ENCODE data around the gene FOSL2. TPM values are rescaled to one million over a fixed set of nuclear protein-coding genes. Genes with fewer than 3 reads are reported as not detected.

FOSL2 gene
- total RNA-seq, 2 donors from 2014 or later, result 1.4 to 3.8 TPM

- Histone ChIP-seq H3K4me1 (ENCODE audit: control insufficient read depth, insufficient read depth, low read length) (no peaks in the 10 kb centered on the region), H3K9ac (ENCODE audit: extremely low read depth, low read length, poor library complexity, severe bottlenecking) (no peak overlapping the region), H3K36me3 (ENCODE audit: control insufficient read depth, insufficient read depth, low read length) (no peaks in the 10 kb centered on the region), H3K27ac (ENCODE audit: low read depth, low read length) (no peak overlapping the region), H3K4me3 (ENCODE audit: low read length) (no peak overlapping the region), H3K27me3 (ENCODE audit: control insufficient read depth, insufficient read depth, low read length, poor library complexity, severe bottlenecking) (no peaks in the 10 kb centered on the region), H3K9me3 (ENCODE audit: control insufficient read depth, low read length) (no peaks in the 10 kb centered on the region)
- Mint-ChIP-seq H3K9me3 (no peaks in the 10 kb centered on the region), H3K27ac (no peak overlapping the region), H3K36me3 (ENCODE audit: low read depth) (no peaks in the 10 kb centered on the region), H3K4me3 (no peak overlapping the region), H3K27me3 (ENCODE audit: insufficient read depth) (no peaks in the 10 kb centered on the region), H3K4me1 (peaks cover 6% of the 10 kb centered on the region)
- no peak for DNase-seq
- 93 to 94% methylated on average over 2 to 6 of the region's 6 CpGs for WGBS, 2 experiments (ENCODE audit: insufficient coverage in 1 of 2, insufficient read length in 1 of 2)
- TF ChIP-seq, protein P1, sequence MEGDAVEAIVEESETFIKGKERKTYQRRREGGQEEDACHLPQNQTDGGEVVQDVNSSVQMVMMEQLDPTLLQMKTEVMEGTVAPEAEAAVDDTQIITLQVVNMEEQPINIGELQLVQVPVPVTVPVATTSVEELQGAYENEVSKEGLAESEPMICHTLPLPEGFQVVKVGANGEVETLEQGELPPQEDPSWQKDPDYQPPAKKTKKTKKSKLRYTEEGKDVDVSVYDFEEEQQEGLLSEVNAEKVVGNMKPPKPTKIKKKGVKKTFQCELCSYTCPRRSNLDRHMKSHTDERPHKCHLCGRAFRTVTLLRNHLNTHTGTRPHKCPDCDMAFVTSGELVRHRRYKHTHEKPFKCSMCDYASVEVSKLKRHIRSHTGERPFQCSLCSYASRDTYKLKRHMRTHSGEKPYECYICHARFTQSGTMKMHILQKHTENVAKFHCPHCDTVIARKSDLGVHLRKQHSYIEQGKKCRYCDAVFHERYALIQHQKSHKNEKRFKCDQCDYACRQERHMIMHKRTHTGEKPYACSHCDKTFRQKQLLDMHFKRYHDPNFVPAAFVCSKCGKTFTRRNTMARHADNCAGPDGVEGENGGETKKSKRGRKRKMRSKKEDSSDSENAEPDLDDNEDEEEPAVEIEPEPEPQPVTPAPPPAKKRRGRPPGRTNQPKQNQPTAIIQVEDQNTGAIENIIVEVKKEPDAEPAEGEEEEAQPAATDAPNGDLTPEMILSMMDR (conservative IDR thresholded peaks at IDR 0.05), result no peak
These were observed 37.0 kb upstream of the FOSL2 start for GRCh38 chr2:28355521-28356094.

GRCh38 chr2:28356095-28356911 is 36.4 kb upstream of the FOSL2 start:
- Histone ChIP-seq H3K4me3 (ENCODE audit: low read length) (no peak overlapping the region), H3K27ac (ENCODE audit: low read depth, low read length) (no peak overlapping the region), H3K4me1 (ENCODE audit: control insufficient read depth, insufficient read depth, low read length) (no peaks in the 10 kb centered on the region), H3K36me3 (ENCODE audit: control insufficient read depth, insufficient read depth, low read length) (no peaks in the 10 kb centered on the region), H3K27me3 (ENCODE audit: control insufficient read depth, insufficient read depth, low read length, poor library complexity, severe bottlenecking) (no peaks in the 10 kb centered on the region), H3K9ac (ENCODE audit: extremely low read depth, low read length, poor library complexity, severe bottlenecking) (no peak overlapping the region), H3K9me3 (ENCODE audit: control insufficient read depth, low read length) (no peaks in the 10 kb centered on the region)
- H3K9me3 Mint-ChIP-seq, result no peaks in the 10 kb centered on the region
- peaks cover 6% of the 10 kb centered on the region for H3K4me1 Mint-ChIP-seq
- H3K36me3 Mint-ChIP-seq (ENCODE audit: low read depth), result no peaks in the 10 kb centered on the region
- peak; percentile 71 for DNase-seq
- H3K27me3 Mint-ChIP-seq (ENCODE audit: insufficient read depth), result no peaks in the 10 kb centered on the region
- TF ChIP-seq, protein P1 (conservative IDR thresholded peaks at IDR 0.05), result no peak
- H3K27ac Mint-ChIP-seq, result no peak overlapping the region
- 83 to 86% methylated on average over 6 to 17 of the region's 17 CpGs for WGBS, 2 experiments (ENCODE audit: insufficient coverage in 1 of 2, insufficient read length in 1 of 2)
- H3K4me3 Mint-ChIP-seq, result no peak overlapping the region

GRCh38 chr2:28357055-28357454 is 35.6 kb upstream of the FOSL2 start:
- H3K9me3 Mint-ChIP-seq, result no peaks in the 10 kb centered on the region
- Histone ChIP-seq H3K36me3 (ENCODE audit: control insufficient read depth, insufficient read depth, low read length) (no peaks in the 10 kb centered on the region), H3K4me3 (ENCODE audit: low read length) (no peak overlapping the region), H3K9ac (ENCODE audit: extremely low read depth, low read length, poor library complexity, severe bottlenecking) (no peak overlapping the region), H3K4me1 (ENCODE audit: control insufficient read depth, insufficient read depth, low read length) (no peaks in the 10 kb centered on the region), H3K27me3 (ENCODE audit: control insufficient read depth, insufficient read depth, low read length, poor library complexity, severe bottlenecking) (no peaks in the 10 kb centered on the region), H3K9me3 (ENCODE audit: control insufficient read depth, low read length) (no peaks in the 10 kb centered on the region), H3K27ac (ENCODE audit: low read depth, low read length) (no peak overlapping the region)
- H3K4me3 Mint-ChIP-seq, result no peak overlapping the region
- no peak for DNase-seq
- peaks cover 6% of the 10 kb centered on the region for H3K4me1 Mint-ChIP-seq
- H3K27me3 Mint-ChIP-seq (ENCODE audit: insufficient read depth), result no peaks in the 10 kb centered on the region
- H3K36me3 Mint-ChIP-seq (ENCODE audit: low read depth), result no peaks in the 10 kb centered on the region
- TF ChIP-seq, protein P1 (conservative IDR thresholded peaks at IDR 0.05), result no peak
- WGBS, 2 experiments (ENCODE audit: insufficient coverage in 1 of 2, insufficient read length in 1 of 2), result 92 to 100% methylated on average over 3 to 5 of the region's 5 CpGs
- no peak overlapping the region for H3K27ac Mint-ChIP-seq

All from endodermal cell (in vitro differentiated cells).